HG03342 (cell line): ENCODE results near the gene FBXO38.
A peak's percentile ranks its signal among the peaks of the same experiment; 100 is the strongest.
"Not testable (repeated sequence)": the region's sequence is repeated elsewhere in the genome, so short reads cannot be mapped to it uniquely, and the experiment has no call there.

ENCODE experiments used
- ATAC-seq: cut with Tn5 transposase; IDR thresholded peaks from one replicate; pipeline ENCODE4 v1.9.1; 2021; ENCODE audit warnings: mild to moderate bottlenecking, moderate library complexity; ENCODE audit not compliant: unreplicated experiment

Gene FBXO38

DNA sequence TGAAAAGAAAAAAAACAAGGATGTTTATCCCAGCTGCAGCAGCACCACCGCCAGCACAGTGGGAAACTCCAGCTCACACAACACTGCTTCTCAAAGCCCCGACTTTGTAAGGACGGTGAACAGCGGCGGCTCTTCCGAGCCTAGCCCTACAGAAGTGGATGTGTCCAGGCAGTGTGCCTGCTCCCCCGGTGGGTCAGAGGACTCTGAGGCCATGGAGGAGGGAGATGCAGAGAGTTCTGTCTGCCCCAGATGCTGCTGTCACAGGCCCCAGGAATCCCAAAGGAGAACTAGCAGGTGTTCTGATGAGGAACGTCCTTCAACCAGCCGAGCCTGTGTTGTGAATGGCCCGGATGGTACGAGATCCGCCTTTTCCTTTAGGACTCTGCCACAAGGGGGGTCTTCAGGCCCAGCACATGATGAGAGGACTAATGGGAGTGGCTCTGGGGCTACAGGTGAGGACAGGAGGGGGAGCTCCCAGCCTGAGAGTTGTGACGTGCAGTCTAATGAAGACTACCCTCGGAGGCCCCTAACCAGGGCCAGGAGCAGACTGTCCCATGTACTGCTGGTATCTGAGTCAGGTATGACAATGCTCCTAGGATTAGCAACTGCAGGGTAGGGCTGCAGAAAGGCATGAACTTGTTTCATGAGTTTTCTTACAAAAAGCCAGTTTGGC lies 43.7 kb downstream of the FBXO38 start:
- no peak for ATAC-seq

GRCh38 chr5:148428848-148429247 lies 45.1 kb downstream of the FBXO38 start:
- ATAC-seq: no peak

DNA sequence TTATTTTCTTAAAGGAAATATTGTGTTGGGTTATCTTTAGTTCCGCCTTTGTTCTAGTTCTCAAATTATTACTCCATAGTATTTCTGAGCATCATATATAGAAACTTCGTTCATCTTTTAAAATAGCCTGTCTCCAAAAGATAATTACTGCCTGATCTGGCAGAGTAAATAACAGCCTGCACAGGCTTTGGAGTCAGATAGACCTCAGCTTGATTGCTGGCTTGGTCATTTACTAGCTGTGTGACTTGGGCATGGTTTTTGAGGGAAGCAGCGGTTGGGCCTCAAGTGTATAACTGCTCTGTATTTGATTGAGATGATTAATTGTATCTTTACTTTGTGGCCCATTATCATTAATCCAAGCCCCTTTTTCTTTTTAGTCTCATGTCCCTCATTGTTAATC lies 50.1 kb downstream of the FBXO38 start:
- ATAC-seq: no peak

- ATAC-seq: no peak
These were observed 52.3 kb downstream of the FBXO38 start for GRCh38 chr5:148436029-148436428.

GRCh38 chr5:148437249-148437648 lies 53.5 kb downstream of the FBXO38 start:
- no peak for ATAC-seq

DNA sequence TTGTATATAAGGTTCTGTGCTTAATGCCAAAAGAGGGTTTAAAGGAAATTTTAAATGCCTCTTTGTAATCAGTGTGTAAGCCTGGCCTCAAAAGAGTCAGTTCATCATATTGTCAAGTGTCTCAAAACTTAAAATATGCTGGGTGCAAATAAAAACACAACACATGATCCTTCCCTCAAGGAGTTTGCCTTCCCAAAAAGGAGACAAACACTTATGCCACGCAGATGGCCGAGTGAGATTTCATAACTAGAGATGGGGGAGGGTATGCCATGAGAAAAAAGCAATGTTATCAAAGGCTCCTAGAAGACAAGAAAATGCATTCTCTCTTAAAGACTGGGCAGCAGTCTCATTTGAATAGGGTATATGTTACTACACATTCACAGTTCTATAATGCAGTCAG lies 55.2 kb downstream of the FBXO38 start:
- no peak for ATAC-seq

GRCh38 chr5:148443241-148443640 lies 59.5 kb downstream of the FBXO38 start:
- ATAC-seq: no peak

DNA sequence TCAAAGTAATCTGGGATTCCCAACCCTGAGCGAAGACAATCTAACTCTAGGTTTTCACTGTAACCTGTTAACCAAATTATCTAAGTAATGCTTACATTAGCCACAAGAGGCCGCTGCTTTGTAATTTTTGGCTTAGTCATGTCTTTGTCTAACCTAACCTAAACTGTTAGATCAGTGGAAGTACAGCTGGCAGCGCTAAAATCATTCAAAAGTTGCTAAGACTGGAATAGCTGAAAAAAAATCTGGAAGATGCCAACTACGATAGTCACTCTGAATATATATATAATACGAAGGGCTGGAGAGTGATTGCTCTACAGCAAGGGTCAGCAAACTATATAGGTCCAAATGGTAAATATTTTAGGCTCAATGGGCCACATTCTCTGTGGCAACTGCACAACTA lies 60.2 kb downstream of the FBXO38 start:
- ATAC-seq: peak; percentile 88

- ATAC-seq: no peak
These were observed 61.8 kb downstream of the FBXO38 start for GRCh38 chr5:148445578-148445977.

DNA sequence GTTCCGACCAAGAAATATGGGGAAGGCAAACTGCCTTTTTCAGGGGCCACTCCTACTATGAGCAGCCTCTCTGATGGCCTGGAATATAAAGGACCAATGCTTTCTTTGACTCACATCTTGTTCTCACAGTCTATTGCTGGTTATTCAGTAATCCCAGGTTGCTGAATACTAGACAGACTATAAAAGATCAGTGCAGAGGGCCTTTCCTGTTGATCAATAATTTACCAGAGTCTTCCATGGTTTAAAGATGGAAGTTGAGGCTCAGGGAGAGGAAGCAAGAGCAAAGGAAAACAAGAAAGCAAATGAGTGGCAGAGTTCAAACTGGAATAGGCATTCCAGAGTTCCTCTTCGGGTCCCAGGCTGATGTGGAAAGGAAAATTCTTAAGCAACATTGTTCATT lies 62.9 kb downstream of the FBXO38 start:
- no peak for ATAC-seq

GRCh38 chr5:148452499-148453193 lies 68.9 kb downstream of the FBXO38 start:
- no peak for ATAC-seq

DNA sequence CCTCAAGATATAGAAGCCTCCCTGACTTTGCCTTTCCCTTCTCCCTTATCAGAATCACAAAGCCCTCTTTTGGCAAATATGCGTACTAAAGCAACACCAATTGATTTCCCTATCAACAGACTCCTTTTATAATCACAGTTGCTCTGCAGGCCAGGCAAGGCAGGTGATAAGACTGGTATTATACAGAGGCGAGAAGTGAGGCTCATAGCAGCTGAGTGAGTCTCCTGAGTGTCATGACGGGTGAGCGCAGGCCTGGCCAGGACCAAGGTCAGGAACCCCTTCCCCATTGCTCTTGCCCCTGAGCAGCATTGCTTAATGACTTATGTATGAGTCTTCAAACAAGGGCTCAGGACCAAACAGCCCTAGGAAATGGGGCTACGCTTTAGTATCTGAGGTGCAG lies 70.8 kb downstream of the FBXO38 start:
- ATAC-seq: no peak

- no peak for ATAC-seq
These were observed 71.4 kb downstream of the FBXO38 start for GRCh38 chr5:148455185-148455584.

DNA sequence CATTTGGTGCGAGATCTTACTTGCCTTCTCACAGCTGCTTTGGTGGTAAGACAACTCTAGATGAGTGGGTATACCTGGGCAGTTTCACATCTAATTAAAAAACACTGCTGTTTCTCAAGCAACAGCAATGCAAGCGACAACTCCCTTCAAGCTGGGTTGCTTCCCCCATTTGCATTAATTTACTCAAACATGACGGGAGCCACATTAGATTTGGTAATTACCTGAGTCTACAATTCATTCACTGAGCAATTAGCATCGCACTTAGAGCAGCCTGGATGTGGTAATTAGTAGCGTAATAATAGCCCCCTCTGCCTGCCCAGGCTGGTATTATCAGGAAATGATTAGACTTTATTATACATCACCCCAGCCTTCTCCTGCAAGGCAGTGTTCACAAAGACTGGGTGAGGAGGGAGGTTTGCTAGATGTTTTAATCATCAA lies 73.4 kb downstream of the FBXO38 start:
- peak; percentile 70 for ATAC-seq

- no peak for ATAC-seq
These were observed 74.5 kb downstream of the FBXO38 start for GRCh38 chr5:148458036-148458888.

GRCh38 chr5:148459669-148460068 lies 75.9 kb downstream of the FBXO38 start:
- ATAC-seq: no peak

GRCh38 chr5:148465381-148466235 lies 81.8 kb downstream of the FBXO38 start:
- ATAC-seq: no peak

DNA sequence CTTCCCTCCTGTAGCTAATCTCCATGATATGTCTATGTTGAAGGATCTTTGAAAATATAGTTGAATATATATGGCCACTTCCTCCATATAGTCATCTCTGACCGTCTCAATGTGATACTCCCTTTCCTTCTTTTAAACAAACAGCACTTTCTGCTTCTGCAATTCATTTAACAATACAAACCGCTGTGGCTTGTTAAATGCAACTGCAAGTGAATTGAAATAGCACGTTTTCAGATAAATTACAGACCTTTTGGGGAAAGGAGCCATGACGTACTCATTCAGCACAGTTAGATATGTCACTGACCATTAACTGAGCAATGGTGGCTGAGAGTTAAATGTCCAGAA lies 82.5 kb downstream of the FBXO38 start:
- ATAC-seq: no peak

GRCh38 chr5:148467958-148468357 lies 84.2 kb downstream of the FBXO38 start:
- no peak for ATAC-seq

- not testable (repeated sequence) for ATAC-seq
These were observed 85.0 kb downstream of the FBXO38 start for GRCh38 chr5:148468746-148469145.

- no peak for ATAC-seq
These were observed 85.8 kb downstream of the FBXO38 start for GRCh38 chr5:148469501-148469935.
